Pancreas (tissue), 10 donors: ENCODE results near the gene CHURC1. TPM values are rescaled to one million over a fixed set of nuclear protein-coding genes. Genes with fewer than 3 reads are reported as not detected.

Experiments used
- ATAC-seq, 4 donors: fragments of 200-7000 bp; cut with Tn5 transposase; one replicate each; pipeline versions ENCODE4 v1.8.0 to v1.9.1; 2020; ENCODE audit warnings: mild to moderate bottlenecking in 4 of 4, moderate library complexity in 4 of 4
- DNase-seq, 6 donors: peaks; one replicate each; pipeline ENCODE4 v3.0.0-alpha.2; 2020
- FAIRE-seq: peaks from 2 replicates; lab custom pipeline; 2012; peaks lifted over from hg19 to GRCh38; lab: Jason Lieb, UNC
- H3K27ac ChIP-seq, 4 donors: fragments of 200-600 bp; sonication (generic); 1 replicate in 3 of 4; 2 replicates in 1 of 4; pipeline versions ENCODE4 v1.5.0 to v1.8.0; 2020
- H3K27me3 ChIP-seq, 4 donors: fragments of 200-600 bp; one replicate each; pipeline ENCODE4 v1.8.0; 2021
- H3K36me3 ChIP-seq, 3 donors: fragments of 200-600 bp; sonication (generic) in 1 of 3; one replicate each; pipeline versions ENCODE4 v1.5.0 to v1.8.0; 2020 to 2021
- H3K4me1 ChIP-seq, 3 donors: fragments of 200-600 bp; one replicate each; pipeline ENCODE4 v1.8.0; 2021
- H3K4me3 ChIP-seq, 4 donors: fragments of 200-600 bp; sonication (generic) in 2 of 4; one replicate each; pipeline versions ENCODE4 v1.5.0 to v1.8.0; 2020 to 2021
- H3K9me3 ChIP-seq, 4 donors: fragments of 200-600 bp; one replicate each; pipeline ENCODE4 v1.8.0; 2021
- CTCF ChIP-seq, 4 donors: fragments of 200-600 bp; sonication (generic) in 3 of 4; IDR thresholded peaks; one replicate each; pipeline versions ENCODE4 v1.5.0 to v1.8.0; 2021; ENCODE audit warnings: antibody characterized with exemption in 4 of 4
- WGBS, 2 donors: extraction: QIAGEN DNeasy Blood & Tissue Kit; methylation state at CpG; one replicate each; pipeline ENCODE4 v1.1.7; 2013; 5-methylcytosine and 5-hydroxymethylcytosine counted together
- intact Hi-C, 3 donors: fragments of 100-400 bp; cut with DNase I; formaldehyde crosslinking; loops; one replicate each; pipeline versions ENCODE4 v1.11.1 to v1.14.2; 2022
- polyA plus RNA-seq, 2 donors: library from polyadenylated mRNA; stranded (reverse); fragments of 200-250 nt; gene quantifications; one replicate each; pipeline ENCODE4 v1.2.3, GENCODE V29; 2013
- total RNA-seq, 6 donors: library from RNA; stranded (reverse); fragmentation: NEBNext Ultra II Directional in 4 of 6; extraction: Animal tissue kit (Norgen Biotek cat#: 25700) in 4 of 6; gene quantifications; one replicate each; pipeline versions ENCODE4 v1.2.1 to v1.2.4, GENCODE V29; 2021 to 2023
- donor health status: healthy with polysubstance abuse.
- donor health status: DM: no; HTN: no; CAD: no; lungs with moderate emphysema.
- donor health status: DM: no; HTN: no; CAD: no.
- donor health status: control.
- donor health status: control.
- donor health status: Bipolar disorder and iron deficiency.
- donor health status: DM: yes; HTN: yes; CAD: no.
- donor health status: DM: no; HTN: no; CAD: no.
- donor health status: DM: no; HTN: no; CAD: no.
- donor health status: DM: yes; HTN: yes; CAD: no.

Gene CHURC1
- total and polyA plus RNA-seq, 8 donors = 13.0 to 33.2 (median 28.2) TPM

GRCh38 chr14:64937171-64937820 lies 23.0 kb downstream of the CHURC1 start:
- Histone ChIP-seq H3K4me3 (no peak overlapping the region), H3K27me3 (no peaks in the 10 kb centered on the region), H3K27ac (peak overlapping the region in 2 of 4 donors; percentile 71 to 79), H3K36me3 (peaks cover 0 to 15% (median 0%) of the 10 kb centered on the region in 3 donors), H3K9me3 (no peaks in the 10 kb centered on the region), H3K4me1 (peaks cover 7 to 47% (median 24%) of the 10 kb centered on the region in 3 donors)
- no peak for FAIRE-seq
- WGBS, 2 donors = 4 to 12% methylated on average over 1 of the region's 1 CpG
- intact Hi-C loops = no loop called here
- ATAC-seq = no peak
- no peak for DNase-seq
- no peak for TF ChIP-seq CTCF (IDR thresholded peaks at IDR 0.05)

GRCh38 chr14:64937821-64938193 lies 23.6 kb downstream of the CHURC1 start:
- no peaks in the 10 kb centered on the region for H3K27me3 ChIP-seq
- peaks cover 0 to 15% (median 0%) of the 10 kb centered on the region in 3 donors for H3K36me3 ChIP-seq
- FAIRE-seq (no peak), ATAC-seq (peak; percentile 11 to 46 (median 28)), DNase-seq (no peak)
- peaks cover 11 to 51% (median 28%) of the 10 kb centered on the region in 3 donors for H3K4me1 ChIP-seq
- H3K27ac ChIP-seq = peak overlapping the region in 2 of 4 donors; percentile 71 to 79
- intact Hi-C loops = no loop called here
- TF ChIP-seq CTCF (IDR thresholded peaks at IDR 0.05) = no peak
- WGBS, 2 donors = 90% methylated on average over 1 of the region's 1 CpG
- no peaks in the 10 kb centered on the region for H3K9me3 ChIP-seq
- H3K4me3 ChIP-seq = no peak overlapping the region

GRCh38 chr14:64938972-64939816 lies 24.9 kb downstream of the CHURC1 start:
- Histone ChIP-seq H3K36me3 (peaks cover 0 to under 1% (median 0%) of the 10 kb centered on the region in 3 donors), H3K27ac (peak overlapping the region in 3 of 4 donors; percentile 57 to 79 (median 73)), H3K27me3 (no peaks in the 10 kb centered on the region), H3K9me3 (no peaks in the 10 kb centered on the region), H3K4me1 (peaks cover 18 to 62% (median 35%) of the 10 kb centered on the region in 3 donors), H3K4me3 (no peak overlapping the region)
- 80 to 83% methylated on average over 17 of the region's 17 CpGs for WGBS, 2 donors
- FAIRE-seq (no peak), DNase-seq (peak in 2 of 6 donors; percentile 30 to 51), ATAC-seq (peak in 2 of 4 donors; percentile 0 to 1)
- intact Hi-C loops = no loop called here
- no peak for TF ChIP-seq CTCF (IDR thresholded peaks at IDR 0.05)

- DNase-seq (no peak), ATAC-seq (no peak), FAIRE-seq (no peak)
- Histone ChIP-seq H3K36me3 (no peaks in the 10 kb centered on the region), H3K9me3 (no peaks in the 10 kb centered on the region), H3K27me3 (no peaks in the 10 kb centered on the region), H3K4me3 (no peak overlapping the region), H3K4me1 (peaks cover 18 to 62% (median 35%) of the 10 kb centered on the region in 3 donors), H3K27ac (peak overlapping the region in 2 of 4 donors; percentile 73 to 79)
- WGBS, 2 donors = 61 to 65% methylated on average over 3 of the region's 3 CpGs
- no peak for TF ChIP-seq CTCF (IDR thresholded peaks at IDR 0.05)
- intact Hi-C loops = no loop called here
Observed at GRCh38 chr14:64939817-64940190, 25.5 kb downstream of the CHURC1 start.
